ACC112 (cell line): ENCODE measurements around the gene PIK3R2.

Source experiments
- H2AFZ ChIP-seq: fragments of 200-600 bp; sonication (generic); one replicate; pipeline ENCODE4 v1.6.0; 2017; ENCODE audit warnings: antibody characterized with exemption, low read length; ENCODE audit not compliant: unreplicated experiment
- H3K27ac ChIP-seq: fragments of 200-600 bp; sonication (generic); 2 replicates; pipeline ENCODE4 v1.5.1; 2014; ENCODE audit warnings: low read depth, mild to moderate bottlenecking, antibody characterized with exemption, low read length, moderate library complexity
- H3K27me3 ChIP-seq: fragments of 200-600 bp; sonication (generic); 2 replicates; pipeline ENCODE4 v1.6.1; 2014; ENCODE audit warnings: mild to moderate bottlenecking, antibody characterized with exemption, low read length, moderate library complexity, mixed read lengths; ENCODE audit not compliant: insufficient read depth
- H3K36me3 ChIP-seq: fragments of 200-600 bp; sonication (generic); 2 replicates; pipeline ENCODE4 v1.6.1; 2016; ENCODE audit warnings: mild to moderate bottlenecking, antibody characterized with exemption, low read length, moderate library complexity, mixed read lengths; ENCODE audit not compliant: insufficient read depth
- H3K4me1 ChIP-seq: fragments of 200-600 bp; sonication (generic); one replicate; pipeline ENCODE4 v1.6.1; 2016; ENCODE audit warnings: low read length, mixed read lengths; ENCODE audit not compliant: insufficient read depth, unreplicated experiment, control insufficient read depth
- H3K4me3 ChIP-seq: fragments of 200-600 bp; sonication (generic); 2 replicates; pipeline ENCODE4 v1.5.1; 2014; ENCODE audit warnings: mild to moderate bottlenecking, low read depth, low read length
- H3K79me2 ChIP-seq: fragments of 200-600 bp; sonication (generic); one replicate; pipeline ENCODE4 v1.6.0; 2016; ENCODE audit warnings: low read length; ENCODE audit not compliant: control insufficient read depth, unreplicated experiment, insufficient read depth

The PIK3R2 gene

GRCh38 chr19:18114483-18114882, 38.5 kb upstream of the PIK3R2 start:
- H3K27ac ChIP-seq = no peak overlapping the region
- no peaks in the 10 kb centered on the region for H3K27me3 ChIP-seq
- H3K4me1 ChIP-seq = peaks cover 4% of the 10 kb centered on the region
- H2AFZ ChIP-seq = no peak overlapping the region
- H3K36me3 ChIP-seq = no peaks in the 10 kb centered on the region
- no peak overlapping the region for H3K4me3 ChIP-seq
- H3K79me2 ChIP-seq = no peaks in the 10 kb centered on the region

GRCh38 chr19:18117364-18117691, 35.6 kb upstream of the PIK3R2 start:
- Histone ChIP-seq H3K4me1 (peaks cover 4% of the 10 kb centered on the region), H3K36me3 (no peaks in the 10 kb centered on the region), H2AFZ (peak overlapping the region; percentile 50), H3K27me3 (no peaks in the 10 kb centered on the region), H3K79me2 (no peaks in the 10 kb centered on the region), H3K27ac (no peak overlapping the region), H3K4me3 (peak overlapping the region; percentile 85)

- H3K27ac ChIP-seq = no peak overlapping the region
- H3K79me2 ChIP-seq = no peaks in the 10 kb centered on the region
- H3K36me3 ChIP-seq = no peaks in the 10 kb centered on the region
- H3K27me3 ChIP-seq = no peaks in the 10 kb centered on the region
- peaks cover 4% of the 10 kb centered on the region for H3K4me1 ChIP-seq
- peak overlapping the region; percentile 50 for H2AFZ ChIP-seq
- H3K4me3 ChIP-seq = peak overlapping the region; percentile 85
Measured at GRCh38 chr19:18117692-18118378, 35.1 kb upstream of the PIK3R2 start.

GRCh38 chr19:18118420-18119012, 34.4 kb upstream of the PIK3R2 start:
- peak overlapping the region; percentile 85 for H3K4me3 ChIP-seq
- no peaks in the 10 kb centered on the region for H3K27me3 ChIP-seq
- no peaks in the 10 kb centered on the region for H3K36me3 ChIP-seq
- peaks cover 4% of the 10 kb centered on the region for H3K4me1 ChIP-seq
- no peaks in the 10 kb centered on the region for H3K79me2 ChIP-seq
- H2AFZ ChIP-seq = no peak overlapping the region
- no peak overlapping the region for H3K27ac ChIP-seq

GRCh38 chr19:18119013-18119716, 33.8 kb upstream of the PIK3R2 start:
- Histone ChIP-seq H2AFZ (no peak overlapping the region), H3K27ac (no peak overlapping the region), H3K27me3 (no peaks in the 10 kb centered on the region), H3K4me1 (peaks cover 4% of the 10 kb centered on the region), H3K36me3 (no peaks in the 10 kb centered on the region), H3K4me3 (peak overlapping the region; percentile 85; the same call in 1 of the 2 replicates), H3K79me2 (no peaks in the 10 kb centered on the region)

GRCh38 chr19:18119717-18120105, 33.3 kb upstream of the PIK3R2 start:
- Histone ChIP-seq H3K27me3 (no peaks in the 10 kb centered on the region), H3K36me3 (no peaks in the 10 kb centered on the region), H3K79me2 (no peaks in the 10 kb centered on the region), H3K4me1 (peaks cover 4% of the 10 kb centered on the region), H3K4me3 (no peak overlapping the region), H2AFZ (no peak overlapping the region), H3K27ac (no peak overlapping the region)

GRCh38 chr19:18120127-18120526, 32.8 kb upstream of the PIK3R2 start:
- H3K36me3 ChIP-seq = no peaks in the 10 kb centered on the region
- no peak overlapping the region for H3K27ac ChIP-seq
- H2AFZ ChIP-seq = no peak overlapping the region
- H3K79me2 ChIP-seq = no peaks in the 10 kb centered on the region
- H3K4me3 ChIP-seq = no peak overlapping the region
- peaks cover 4% of the 10 kb centered on the region for H3K4me1 ChIP-seq
- H3K27me3 ChIP-seq = no peaks in the 10 kb centered on the region

GRCh38 chr19:18121166-18121565, 31.8 kb upstream of the PIK3R2 start:
- H3K4me3 ChIP-seq = no peak overlapping the region
- no peaks in the 10 kb centered on the region for H3K79me2 ChIP-seq
- no peak overlapping the region for H3K27ac ChIP-seq
- H3K36me3 ChIP-seq = no peaks in the 10 kb centered on the region
- peaks cover 4% of the 10 kb centered on the region for H3K4me1 ChIP-seq
- no peak overlapping the region for H2AFZ ChIP-seq
- no peaks in the 10 kb centered on the region for H3K27me3 ChIP-seq

- Histone ChIP-seq H3K27me3 (no peaks in the 10 kb centered on the region), H3K27ac (no peak overlapping the region), H3K4me3 (no peak overlapping the region), H3K4me1 (peaks cover 1% of the 10 kb centered on the region), H3K79me2 (no peaks in the 10 kb centered on the region), H2AFZ (no peak overlapping the region), H3K36me3 (no peaks in the 10 kb centered on the region)
Measured at GRCh38 chr19:18122424-18122823, 30.5 kb upstream of the PIK3R2 start.

- no peaks in the 10 kb centered on the region for H3K79me2 ChIP-seq
- no peak overlapping the region for H3K27ac ChIP-seq
- no peak overlapping the region for H2AFZ ChIP-seq
- H3K4me1 ChIP-seq = peaks cover 3% of the 10 kb centered on the region
- no peak overlapping the region for H3K4me3 ChIP-seq
- H3K36me3 ChIP-seq = no peaks in the 10 kb centered on the region
- no peaks in the 10 kb centered on the region for H3K27me3 ChIP-seq
Measured at GRCh38 chr19:18122860-18123795, 29.8 kb upstream of the PIK3R2 start.
